Measurements from ENCODE around the gene HDAC4.

DNA sequence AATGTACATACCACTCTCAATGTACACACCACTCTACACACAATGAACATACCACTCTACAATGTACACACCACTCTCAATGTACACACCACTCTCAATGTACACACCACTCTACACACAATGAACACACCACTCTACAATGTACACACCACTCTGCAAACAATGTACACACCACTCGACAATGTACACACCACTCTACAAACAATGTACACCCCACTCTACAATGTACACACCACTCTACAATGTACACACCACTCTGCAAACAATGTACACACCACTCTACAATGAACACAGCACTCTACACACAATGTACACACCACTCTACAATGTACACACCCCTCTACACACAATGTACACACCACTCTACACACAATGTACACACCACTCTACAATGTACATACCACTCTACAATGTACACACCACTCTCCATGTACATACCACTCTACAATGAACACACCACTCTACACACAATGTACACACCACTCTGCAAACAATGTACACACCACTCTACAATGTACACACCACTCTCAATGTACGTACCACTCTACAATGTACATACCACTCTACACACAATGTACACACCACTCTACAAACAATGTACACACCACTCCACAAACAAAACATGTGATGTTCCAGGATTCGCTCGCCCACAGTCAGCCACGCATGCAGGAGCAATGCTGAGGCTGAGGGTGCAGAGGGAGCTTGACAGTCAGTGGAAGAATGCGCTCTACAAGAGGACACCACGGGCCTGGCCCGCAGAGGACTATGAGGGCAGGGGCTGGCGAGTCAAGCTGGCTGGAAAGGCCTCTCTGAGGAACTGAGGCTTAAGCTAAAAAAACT, 118.2 kb downstream of the HDAC4 start:
- TF ChIP-seq, protein P1, sequence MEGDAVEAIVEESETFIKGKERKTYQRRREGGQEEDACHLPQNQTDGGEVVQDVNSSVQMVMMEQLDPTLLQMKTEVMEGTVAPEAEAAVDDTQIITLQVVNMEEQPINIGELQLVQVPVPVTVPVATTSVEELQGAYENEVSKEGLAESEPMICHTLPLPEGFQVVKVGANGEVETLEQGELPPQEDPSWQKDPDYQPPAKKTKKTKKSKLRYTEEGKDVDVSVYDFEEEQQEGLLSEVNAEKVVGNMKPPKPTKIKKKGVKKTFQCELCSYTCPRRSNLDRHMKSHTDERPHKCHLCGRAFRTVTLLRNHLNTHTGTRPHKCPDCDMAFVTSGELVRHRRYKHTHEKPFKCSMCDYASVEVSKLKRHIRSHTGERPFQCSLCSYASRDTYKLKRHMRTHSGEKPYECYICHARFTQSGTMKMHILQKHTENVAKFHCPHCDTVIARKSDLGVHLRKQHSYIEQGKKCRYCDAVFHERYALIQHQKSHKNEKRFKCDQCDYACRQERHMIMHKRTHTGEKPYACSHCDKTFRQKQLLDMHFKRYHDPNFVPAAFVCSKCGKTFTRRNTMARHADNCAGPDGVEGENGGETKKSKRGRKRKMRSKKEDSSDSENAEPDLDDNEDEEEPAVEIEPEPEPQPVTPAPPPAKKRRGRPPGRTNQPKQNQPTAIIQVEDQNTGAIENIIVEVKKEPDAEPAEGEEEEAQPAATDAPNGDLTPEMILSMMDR (IDR thresholded peaks at IDR 0.05) = no peak
- TF ChIP-seq POLR2AphosphoS5 (IDR thresholded peaks at IDR 0.05) (no peak), EP300 (IDR thresholded peaks at IDR 0.05) (no peak), POLR2A (IDR thresholded peaks at IDR 0.05) (no peak)
